T-helper 2 cell treated with Interferon-gamma antibody and Interleukin-4, amounts not matched to agents 5 μg/mL and 100 μg/mL, for 36 hours (primary cell): ENCODE results near the gene PDE4D.

ENCODE experiments used
- DNase-seq: peaks from one replicate; pipeline ENCODE4 v3.0.0; 2021; ENCODE audit warnings: low spot score
- H3K27ac Mint-ChIP-seq: one replicate; pipeline ENCODE4 v1.8.0; 2021; ENCODE audit warnings: mild to moderate bottlenecking, mixed read lengths
- H3K27me3 Mint-ChIP-seq: one replicate; pipeline ENCODE4 v1.8.0; 2021; ENCODE audit warnings: low read depth, mixed read lengths
- H3K36me3 Mint-ChIP-seq: one replicate; pipeline ENCODE4 v1.8.0; 2021; ENCODE audit warnings: low read depth, mixed read lengths
- H3K4me1 Mint-ChIP-seq: one replicate; pipeline ENCODE4 v1.8.0; 2021; ENCODE audit warnings: low read depth, mixed read lengths
- H3K4me3 Mint-ChIP-seq: one replicate; pipeline ENCODE4 v1.8.0; 2022; ENCODE audit warnings: mild to moderate bottlenecking, moderate library complexity, mixed read lengths
- H3K9me3 Mint-ChIP-seq: one replicate; pipeline ENCODE4 v1.8.0; 2021; ENCODE audit warnings: mixed read lengths

Gene PDE4D

GRCh38 chr5:59746241-59746765 is 147.2 kb downstream of the PDE4D start:
- no peaks in the 10 kb centered on the region for H3K9me3 Mint-ChIP-seq
- H3K4me1 Mint-ChIP-seq = no peaks in the 10 kb centered on the region
- no peak for DNase-seq
- H3K27me3 Mint-ChIP-seq = peaks cover 3% of the 10 kb centered on the region
- no peaks in the 10 kb centered on the region for H3K36me3 Mint-ChIP-seq
- no peak overlapping the region for H3K4me3 Mint-ChIP-seq
- no peak overlapping the region for H3K27ac Mint-ChIP-seq

DNA sequence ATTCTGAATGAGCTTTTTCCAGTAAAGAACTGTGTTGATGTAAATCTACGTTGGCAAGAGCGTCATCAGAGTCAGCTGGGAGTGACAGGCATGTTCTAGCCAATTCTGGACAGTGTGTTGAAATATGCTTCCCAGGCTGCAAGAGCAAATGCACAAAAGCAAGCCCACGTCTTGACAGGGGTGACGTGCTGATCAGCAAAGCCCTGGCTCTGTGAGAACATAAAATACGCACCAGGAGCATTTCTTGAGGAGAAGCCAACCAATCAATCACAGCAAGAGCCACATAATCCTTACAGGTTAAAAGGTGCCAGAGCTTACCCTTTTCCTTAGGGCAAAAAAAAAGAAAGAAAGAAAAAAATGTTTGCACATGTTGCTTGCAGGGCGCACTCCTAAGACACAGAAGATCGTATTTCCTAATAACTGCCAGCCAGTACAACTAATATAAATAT is 148.1 kb downstream of the PDE4D start:
- Mint-ChIP-seq H3K27ac (no peak overlapping the region), H3K36me3 (no peaks in the 10 kb centered on the region), H3K27me3 (peaks cover 6% of the 10 kb centered on the region), H3K4me3 (no peak overlapping the region), H3K4me1 (no peaks in the 10 kb centered on the region), H3K9me3 (no peaks in the 10 kb centered on the region)
- no peak for DNase-seq

- Mint-ChIP-seq H3K36me3 (no peaks in the 10 kb centered on the region), H3K9me3 (no peaks in the 10 kb centered on the region)
Measured at GRCh38 chr5:59744531-59744992, 149.0 kb downstream of the PDE4D start.

DNA sequence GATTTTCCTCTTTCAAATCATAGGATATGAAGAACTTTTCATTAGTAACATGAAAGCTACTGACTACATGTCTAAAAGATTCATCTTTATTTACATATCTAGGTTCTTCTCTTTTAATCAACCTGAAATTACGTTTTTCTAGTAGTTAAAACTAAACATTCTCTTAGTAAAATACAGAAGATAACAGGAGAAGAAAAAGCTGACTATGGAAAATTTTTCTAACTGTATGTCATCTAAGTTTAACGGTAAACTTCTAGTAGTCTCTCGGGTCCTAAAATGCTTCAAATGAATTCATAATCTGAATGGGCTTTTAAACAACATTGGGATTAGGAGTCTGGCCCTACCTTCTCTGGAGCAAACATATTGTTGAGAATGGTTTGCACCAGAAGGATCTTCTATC is 151.9 kb downstream of the PDE4D start:
- H3K4me3 Mint-ChIP-seq = no peak overlapping the region
- no peak overlapping the region for H3K27ac Mint-ChIP-seq
- H3K4me1 Mint-ChIP-seq = no peaks in the 10 kb centered on the region
- no peaks in the 10 kb centered on the region for H3K9me3 Mint-ChIP-seq
- no peaks in the 10 kb centered on the region for H3K36me3 Mint-ChIP-seq
- peaks cover 3% of the 10 kb centered on the region for H3K27me3 Mint-ChIP-seq
- no peak for DNase-seq

More at GRCh38 chr5:59744531-59744992, 149.0 kb downstream of the PDE4D start:
- H3K27me3 Mint-ChIP-seq = peaks cover 6% of the 10 kb centered on the region
- DNase-seq = no peak
- H3K4me3 Mint-ChIP-seq = no peak overlapping the region
- H3K27ac Mint-ChIP-seq = no peak overlapping the region
- no peaks in the 10 kb centered on the region for H3K4me1 Mint-ChIP-seq

DNA sequence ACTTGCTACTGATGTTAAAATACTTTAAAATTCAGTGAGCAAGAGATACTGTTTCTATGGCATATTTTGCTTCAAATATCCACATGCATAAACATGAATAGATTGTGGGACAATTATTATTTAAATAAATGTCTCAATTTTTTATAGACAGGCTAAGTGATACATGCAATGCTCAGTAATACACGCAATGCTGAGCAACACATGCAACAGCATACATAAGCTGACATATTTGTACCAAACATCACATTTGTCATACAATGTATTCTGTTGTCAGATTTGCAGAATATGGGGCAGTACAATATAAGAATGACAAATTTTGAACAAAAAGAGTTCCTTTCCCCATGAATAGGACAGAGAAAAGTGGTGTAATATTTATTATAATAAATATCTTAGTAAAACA is 155.5 kb downstream of the PDE4D start:
- no peak overlapping the region for H3K27ac Mint-ChIP-seq
- no peaks in the 10 kb centered on the region for H3K4me1 Mint-ChIP-seq
- no peak overlapping the region for H3K4me3 Mint-ChIP-seq
- no peak for DNase-seq
- H3K36me3 Mint-ChIP-seq = no peaks in the 10 kb centered on the region
- no peaks in the 10 kb centered on the region for H3K9me3 Mint-ChIP-seq
- H3K27me3 Mint-ChIP-seq = peaks cover 3% of the 10 kb centered on the region

DNA sequence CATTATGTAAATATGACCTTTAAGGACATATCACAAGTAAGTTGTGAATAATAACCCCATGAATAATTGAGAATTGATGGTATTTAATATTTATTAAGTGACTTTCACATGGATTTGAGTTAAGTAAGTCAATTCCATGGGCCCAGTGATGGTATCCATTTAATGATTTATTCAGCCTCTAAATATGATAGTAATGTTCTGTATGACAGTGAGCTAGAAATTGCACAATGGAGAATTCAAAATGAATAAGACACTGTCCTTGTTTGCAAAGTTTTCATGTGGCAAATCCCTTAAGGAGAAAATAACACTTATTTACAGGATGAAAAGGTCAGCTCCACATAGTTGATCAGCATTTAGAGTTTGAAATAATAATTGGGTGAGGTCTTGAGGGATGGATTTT is 160.7 kb downstream of the PDE4D start:
- no peaks in the 10 kb centered on the region for H3K9me3 Mint-ChIP-seq
- no peak for DNase-seq
- H3K36me3 Mint-ChIP-seq = no peaks in the 10 kb centered on the region
- H3K4me1 Mint-ChIP-seq = no peaks in the 10 kb centered on the region
- no peak overlapping the region for H3K27ac Mint-ChIP-seq
- peaks cover 8% of the 10 kb centered on the region for H3K27me3 Mint-ChIP-seq
- H3K4me3 Mint-ChIP-seq = no peak overlapping the region

DNA sequence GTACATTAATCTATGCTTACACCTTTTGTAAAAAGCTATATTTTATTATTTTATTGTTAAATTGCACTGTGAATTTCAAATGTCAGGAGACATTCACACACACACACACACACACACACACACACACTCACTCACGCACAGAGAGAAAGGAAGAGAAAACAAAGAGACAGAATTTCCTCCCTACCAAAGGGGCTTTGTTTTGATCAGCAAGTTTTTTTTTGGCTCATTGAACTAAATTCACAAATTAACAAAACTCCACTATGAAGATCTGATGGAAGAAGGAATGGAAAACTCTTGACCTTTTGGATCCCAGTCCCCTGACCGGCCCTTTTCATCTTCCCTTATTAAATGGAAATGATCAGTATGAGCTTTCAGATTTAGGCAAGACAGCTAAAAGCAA is 161.2 kb downstream of the PDE4D start:
- Mint-ChIP-seq H3K27ac (no peak overlapping the region), H3K4me1 (no peaks in the 10 kb centered on the region), H3K9me3 (no peaks in the 10 kb centered on the region), H3K27me3 (peaks cover 8% of the 10 kb centered on the region), H3K36me3 (no peaks in the 10 kb centered on the region), H3K4me3 (no peak overlapping the region)
- no peak for DNase-seq

DNA sequence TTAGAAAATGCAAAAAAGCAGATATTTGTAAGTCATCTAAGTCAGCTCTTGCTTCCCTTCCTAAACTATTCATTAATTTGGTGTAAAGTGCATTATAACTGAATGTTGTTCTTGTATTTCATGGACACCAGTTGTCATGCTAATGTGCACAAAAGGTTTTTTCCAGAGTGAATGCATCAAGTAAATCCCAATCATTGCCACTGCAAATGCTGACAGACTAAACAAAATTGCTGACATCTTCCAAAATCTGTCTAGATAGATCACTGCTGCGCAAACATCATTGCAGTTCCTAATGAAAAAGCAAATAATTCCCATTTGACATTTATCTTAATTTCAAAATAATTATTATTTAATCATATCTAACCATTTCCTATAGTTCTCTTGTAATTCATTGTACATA is 161.7 kb downstream of the PDE4D start:
- H3K27me3 Mint-ChIP-seq = peaks cover 8% of the 10 kb centered on the region
- H3K4me3 Mint-ChIP-seq = no peak overlapping the region
- H3K9me3 Mint-ChIP-seq = no peaks in the 10 kb centered on the region
- no peaks in the 10 kb centered on the region for H3K4me1 Mint-ChIP-seq
- no peak for DNase-seq
- no peaks in the 10 kb centered on the region for H3K36me3 Mint-ChIP-seq
- H3K27ac Mint-ChIP-seq = no peak overlapping the region

GRCh38 chr5:59729820-59730219 is 163.7 kb downstream of the PDE4D start:
- H3K27ac Mint-ChIP-seq = no peak overlapping the region
- no peaks in the 10 kb centered on the region for H3K4me1 Mint-ChIP-seq
- no peaks in the 10 kb centered on the region for H3K9me3 Mint-ChIP-seq
- no peak overlapping the region for H3K4me3 Mint-ChIP-seq
- DNase-seq = no peak
- no peaks in the 10 kb centered on the region for H3K36me3 Mint-ChIP-seq
- H3K27me3 Mint-ChIP-seq = peaks cover 8% of the 10 kb centered on the region

GRCh38 chr5:59729357-59729756 is 164.2 kb downstream of the PDE4D start:
- Mint-ChIP-seq H3K9me3 (no peaks in the 10 kb centered on the region), H3K4me3 (no peak overlapping the region), H3K27me3 (peaks cover 8% of the 10 kb centered on the region), H3K27ac (no peak overlapping the region), H3K36me3 (no peaks in the 10 kb centered on the region), H3K4me1 (no peaks in the 10 kb centered on the region)
- DNase-seq = no peak

DNA sequence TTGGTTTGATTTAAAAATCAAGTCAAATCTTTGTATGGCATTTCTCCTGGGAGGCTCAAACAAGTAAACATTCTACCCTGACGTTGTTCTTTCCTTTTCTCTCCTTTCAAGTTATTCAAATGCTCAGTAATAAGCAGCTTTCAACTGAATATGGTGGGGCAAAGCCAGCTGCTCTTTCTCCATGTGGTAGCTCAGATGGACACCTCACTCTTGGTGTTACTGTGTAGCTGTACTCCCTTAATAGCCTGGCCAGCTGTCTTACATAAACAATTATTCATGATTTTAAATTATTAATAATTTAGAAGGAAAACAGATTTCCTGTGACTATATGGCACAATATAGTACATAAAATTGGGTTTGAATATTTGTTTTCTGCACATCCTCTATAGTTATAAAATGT is 165.2 kb downstream of the PDE4D start:
- Mint-ChIP-seq H3K9me3 (no peaks in the 10 kb centered on the region), H3K4me3 (no peak overlapping the region), H3K27ac (no peak overlapping the region), H3K36me3 (no peaks in the 10 kb centered on the region), H3K27me3 (peaks cover 8% of the 10 kb centered on the region), H3K4me1 (no peaks in the 10 kb centered on the region)
- no peak for DNase-seq

- Mint-ChIP-seq H3K36me3 (no peaks in the 10 kb centered on the region), H3K27me3 (peaks cover 6% of the 10 kb centered on the region), H3K9me3 (no peaks in the 10 kb centered on the region), H3K27ac (no peak overlapping the region), H3K4me3 (no peak overlapping the region), H3K4me1 (no peaks in the 10 kb centered on the region)
- DNase-seq = no peak
Measured at GRCh38 chr5:59727186-59727585, 166.3 kb downstream of the PDE4D start.

DNA sequence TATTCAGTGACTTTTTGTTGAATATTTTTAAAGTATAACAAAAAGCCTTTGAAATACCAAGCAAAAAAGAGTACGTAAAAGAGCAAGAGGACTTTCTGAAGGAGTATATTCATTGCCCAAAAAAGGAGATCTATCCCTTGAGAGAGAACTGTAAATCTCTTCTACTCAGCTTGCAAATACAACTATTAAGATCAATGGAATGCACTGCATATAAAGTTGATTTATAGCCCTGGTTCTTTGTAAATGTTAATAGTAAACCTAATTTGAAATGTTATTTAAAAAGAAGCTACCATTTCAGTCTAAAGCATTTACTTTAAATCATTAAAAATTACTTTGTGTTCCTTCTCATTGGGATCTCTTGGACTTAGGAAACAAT is 168.1 kb downstream of the PDE4D start:
- no peak overlapping the region for H3K27ac Mint-ChIP-seq
- H3K9me3 Mint-ChIP-seq = no peaks in the 10 kb centered on the region

GRCh38 chr5:59724482-59725391 is 168.8 kb downstream of the PDE4D start:
- Mint-ChIP-seq H3K4me3 (no peak overlapping the region), H3K36me3 (no peaks in the 10 kb centered on the region), H3K27ac (no peak overlapping the region), H3K27me3 (peaks cover 3% of the 10 kb centered on the region), H3K9me3 (no peaks in the 10 kb centered on the region), H3K4me1 (no peaks in the 10 kb centered on the region)
- DNase-seq = no peak

More for the DNA sequence above, 168.1 kb downstream of the PDE4D start:
- no peak for DNase-seq
- H3K4me1 Mint-ChIP-seq = no peaks in the 10 kb centered on the region
- H3K36me3 Mint-ChIP-seq = no peaks in the 10 kb centered on the region
- H3K27me3 Mint-ChIP-seq = peaks cover 3% of the 10 kb centered on the region
- H3K4me3 Mint-ChIP-seq = no peak overlapping the region
